H1 (cell line): ENCODE results near the gene GRIP1. TPM values are rescaled to one million over a fixed set of nuclear protein-coding genes. Genes with fewer than 3 reads are reported as not detected.

Experiments
- CTBP2 ChIP-seq: IDR thresholded peaks from 2 replicates; pipeline ENCODE4 v1.7.0; 2011; ENCODE audit warnings: borderline replicate concordance, mild to moderate bottlenecking, moderate library complexity, mixed read lengths, low read length; ENCODE audit not compliant: insufficient read depth, insufficient read length
- HDAC2 ChIP-seq, 2 experiments: fragments of 300-600 bp in 1 of 2; sonication (generic) in 1 of 2; IDR thresholded peaks; 2 replicates each; pipeline ENCODE4 v1.6.1; 2011 to 2012; ENCODE audit warnings: low read depth in 2 of 2, low read length in 2 of 2, mild to moderate bottlenecking in 2 of 2, moderate library complexity in 2 of 2, borderline replicate concordance in 1 of 2, inconsistent platforms in 1 of 2
- JUN ChIP-seq: IDR thresholded peaks from 2 replicates; pipeline ENCODE4 v1.6.1; 2011; ENCODE audit warnings: low read depth, mild to moderate bottlenecking, improper control_type of control experiment, low read length
- KDM1A ChIP-seq: fragments of 200-600, 300-600 bp; sonication (generic); IDR thresholded peaks from 2 replicates; pipeline ENCODE4 v1.7.1; 2016; ENCODE audit warnings: mild to moderate bottlenecking, low read length, borderline replicate concordance
- KDM4A ChIP-seq: IDR thresholded peaks from one replicate; pipeline ENCODE4 v1.7.1; 2012; ENCODE audit warnings: low read depth, mild to moderate bottlenecking, moderate library complexity, low read length, inconsistent platforms; ENCODE audit not compliant: severe bottlenecking
- KDM5A ChIP-seq: fragments of 200-600 bp; IDR thresholded peaks from 2 replicates; pipeline ENCODE4 v1.7.1; 2012; ENCODE audit warnings: mild to moderate bottlenecking, low read length, inconsistent platforms, mixed read lengths
- POLR2A ChIP-seq, 2 experiments: IDR thresholded peaks; 1 replicate in 1 of 2; 2 replicates in 1 of 2; pipeline ENCODE4 v1.6.1; 2011; ENCODE audit warnings: low read depth in 2 of 2, low read length in 2 of 2, mild to moderate bottlenecking in 2 of 2; ENCODE audit errors: control extremely low read depth in 1 of 2
- RXRA ChIP-seq: IDR thresholded peaks from 2 replicates; pipeline ENCODE4 v1.6.1; 2011; ENCODE audit warnings: low read depth, mild to moderate bottlenecking, low read length, moderate library complexity; ENCODE audit not compliant: insufficient read depth
- SAP30 ChIP-seq: fragments of 300-600 bp; sonication (generic); IDR thresholded peaks from 2 replicates; pipeline ENCODE4 v1.7.1; 2012; ENCODE audit warnings: low read length, moderate library complexity, mild to moderate bottlenecking, inconsistent platforms; ENCODE audit not compliant: insufficient read depth, insufficient replicate concordance
- TBP ChIP-seq: IDR thresholded peaks from 2 replicates; pipeline ENCODE4 v1.6.1; 2011; ENCODE audit warnings: low read depth, low read length, improper control_type of control experiment
- YY1 ChIP-seq: IDR thresholded peaks from 2 replicates; pipeline ENCODE4 v1.6.1; 2011; ENCODE audit warnings: low read depth, mild to moderate bottlenecking, low read length
- polyA plus RNA-seq, 7 experiments: library from polyadenylated mRNA; depleted of rRNA in 3 of 7; stranded (reverse) in 5 of 7; unstranded in 2 of 7; fragments of >200 nt in 5 of 7; fragments of 200-250 nt in 2 of 7; gene quantifications; 1 replicate in 5 of 7; 2 replicates in 1 of 7; 4 replicates in 1 of 7; pipeline versions ENCODE4 v1.2.1 to v1.2.3, GENCODE V29; 2011 to 2013; ENCODE audit warnings: missing spikeins in 2 of 7, mixed read lengths in 2 of 7
- total RNA-seq: library from RNA; stranded (reverse); fragmentation: NEBNext Ultra II Directional; extraction: Animal tissue kit (Norgen Biotek cat#: 25700); gene quantifications from 2 replicates; pipeline ENCODE4 v1.2.1, GENCODE V29; 2021
- TF ChIP-seq, protein P1 (sequence below): fragments of 300-600 bp; sonication (generic); IDR thresholded peaks from 2 replicates; pipeline ENCODE4 v1.7.1; 2012; ENCODE audit warnings: low read length, moderate library complexity, mild to moderate bottlenecking, inconsistent platforms; ENCODE audit not compliant: insufficient replicate concordance

The GRIP1 gene
- total and polyA plus RNA-seq, 2 of the 8 experiments (the other 6 are each of a cell fraction or from before 2014, with no cell fraction given) = 4.5 to 27.3 TPM

DNA sequence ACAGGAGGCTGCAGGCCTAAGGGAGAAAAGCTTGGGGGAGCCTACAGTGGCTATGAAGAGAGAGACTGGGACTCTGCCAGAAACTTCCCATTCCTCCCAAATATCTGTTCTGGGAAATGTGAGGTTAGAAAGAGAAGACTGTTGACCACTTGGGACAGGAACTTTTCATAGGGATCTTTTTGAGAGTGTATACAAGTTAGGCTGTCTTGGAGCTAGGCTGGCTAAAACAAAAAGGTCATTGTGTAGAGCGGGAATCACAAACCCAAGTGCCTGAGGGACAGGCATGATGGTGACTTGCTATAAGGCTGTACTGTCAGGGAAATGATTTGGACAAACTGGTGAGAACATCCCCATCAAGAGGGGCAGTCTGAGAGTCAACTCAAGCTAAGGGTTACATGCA, 175.1 kb downstream of the GRIP1 start (continued):
- TF ChIP-seq, protein P1, sequence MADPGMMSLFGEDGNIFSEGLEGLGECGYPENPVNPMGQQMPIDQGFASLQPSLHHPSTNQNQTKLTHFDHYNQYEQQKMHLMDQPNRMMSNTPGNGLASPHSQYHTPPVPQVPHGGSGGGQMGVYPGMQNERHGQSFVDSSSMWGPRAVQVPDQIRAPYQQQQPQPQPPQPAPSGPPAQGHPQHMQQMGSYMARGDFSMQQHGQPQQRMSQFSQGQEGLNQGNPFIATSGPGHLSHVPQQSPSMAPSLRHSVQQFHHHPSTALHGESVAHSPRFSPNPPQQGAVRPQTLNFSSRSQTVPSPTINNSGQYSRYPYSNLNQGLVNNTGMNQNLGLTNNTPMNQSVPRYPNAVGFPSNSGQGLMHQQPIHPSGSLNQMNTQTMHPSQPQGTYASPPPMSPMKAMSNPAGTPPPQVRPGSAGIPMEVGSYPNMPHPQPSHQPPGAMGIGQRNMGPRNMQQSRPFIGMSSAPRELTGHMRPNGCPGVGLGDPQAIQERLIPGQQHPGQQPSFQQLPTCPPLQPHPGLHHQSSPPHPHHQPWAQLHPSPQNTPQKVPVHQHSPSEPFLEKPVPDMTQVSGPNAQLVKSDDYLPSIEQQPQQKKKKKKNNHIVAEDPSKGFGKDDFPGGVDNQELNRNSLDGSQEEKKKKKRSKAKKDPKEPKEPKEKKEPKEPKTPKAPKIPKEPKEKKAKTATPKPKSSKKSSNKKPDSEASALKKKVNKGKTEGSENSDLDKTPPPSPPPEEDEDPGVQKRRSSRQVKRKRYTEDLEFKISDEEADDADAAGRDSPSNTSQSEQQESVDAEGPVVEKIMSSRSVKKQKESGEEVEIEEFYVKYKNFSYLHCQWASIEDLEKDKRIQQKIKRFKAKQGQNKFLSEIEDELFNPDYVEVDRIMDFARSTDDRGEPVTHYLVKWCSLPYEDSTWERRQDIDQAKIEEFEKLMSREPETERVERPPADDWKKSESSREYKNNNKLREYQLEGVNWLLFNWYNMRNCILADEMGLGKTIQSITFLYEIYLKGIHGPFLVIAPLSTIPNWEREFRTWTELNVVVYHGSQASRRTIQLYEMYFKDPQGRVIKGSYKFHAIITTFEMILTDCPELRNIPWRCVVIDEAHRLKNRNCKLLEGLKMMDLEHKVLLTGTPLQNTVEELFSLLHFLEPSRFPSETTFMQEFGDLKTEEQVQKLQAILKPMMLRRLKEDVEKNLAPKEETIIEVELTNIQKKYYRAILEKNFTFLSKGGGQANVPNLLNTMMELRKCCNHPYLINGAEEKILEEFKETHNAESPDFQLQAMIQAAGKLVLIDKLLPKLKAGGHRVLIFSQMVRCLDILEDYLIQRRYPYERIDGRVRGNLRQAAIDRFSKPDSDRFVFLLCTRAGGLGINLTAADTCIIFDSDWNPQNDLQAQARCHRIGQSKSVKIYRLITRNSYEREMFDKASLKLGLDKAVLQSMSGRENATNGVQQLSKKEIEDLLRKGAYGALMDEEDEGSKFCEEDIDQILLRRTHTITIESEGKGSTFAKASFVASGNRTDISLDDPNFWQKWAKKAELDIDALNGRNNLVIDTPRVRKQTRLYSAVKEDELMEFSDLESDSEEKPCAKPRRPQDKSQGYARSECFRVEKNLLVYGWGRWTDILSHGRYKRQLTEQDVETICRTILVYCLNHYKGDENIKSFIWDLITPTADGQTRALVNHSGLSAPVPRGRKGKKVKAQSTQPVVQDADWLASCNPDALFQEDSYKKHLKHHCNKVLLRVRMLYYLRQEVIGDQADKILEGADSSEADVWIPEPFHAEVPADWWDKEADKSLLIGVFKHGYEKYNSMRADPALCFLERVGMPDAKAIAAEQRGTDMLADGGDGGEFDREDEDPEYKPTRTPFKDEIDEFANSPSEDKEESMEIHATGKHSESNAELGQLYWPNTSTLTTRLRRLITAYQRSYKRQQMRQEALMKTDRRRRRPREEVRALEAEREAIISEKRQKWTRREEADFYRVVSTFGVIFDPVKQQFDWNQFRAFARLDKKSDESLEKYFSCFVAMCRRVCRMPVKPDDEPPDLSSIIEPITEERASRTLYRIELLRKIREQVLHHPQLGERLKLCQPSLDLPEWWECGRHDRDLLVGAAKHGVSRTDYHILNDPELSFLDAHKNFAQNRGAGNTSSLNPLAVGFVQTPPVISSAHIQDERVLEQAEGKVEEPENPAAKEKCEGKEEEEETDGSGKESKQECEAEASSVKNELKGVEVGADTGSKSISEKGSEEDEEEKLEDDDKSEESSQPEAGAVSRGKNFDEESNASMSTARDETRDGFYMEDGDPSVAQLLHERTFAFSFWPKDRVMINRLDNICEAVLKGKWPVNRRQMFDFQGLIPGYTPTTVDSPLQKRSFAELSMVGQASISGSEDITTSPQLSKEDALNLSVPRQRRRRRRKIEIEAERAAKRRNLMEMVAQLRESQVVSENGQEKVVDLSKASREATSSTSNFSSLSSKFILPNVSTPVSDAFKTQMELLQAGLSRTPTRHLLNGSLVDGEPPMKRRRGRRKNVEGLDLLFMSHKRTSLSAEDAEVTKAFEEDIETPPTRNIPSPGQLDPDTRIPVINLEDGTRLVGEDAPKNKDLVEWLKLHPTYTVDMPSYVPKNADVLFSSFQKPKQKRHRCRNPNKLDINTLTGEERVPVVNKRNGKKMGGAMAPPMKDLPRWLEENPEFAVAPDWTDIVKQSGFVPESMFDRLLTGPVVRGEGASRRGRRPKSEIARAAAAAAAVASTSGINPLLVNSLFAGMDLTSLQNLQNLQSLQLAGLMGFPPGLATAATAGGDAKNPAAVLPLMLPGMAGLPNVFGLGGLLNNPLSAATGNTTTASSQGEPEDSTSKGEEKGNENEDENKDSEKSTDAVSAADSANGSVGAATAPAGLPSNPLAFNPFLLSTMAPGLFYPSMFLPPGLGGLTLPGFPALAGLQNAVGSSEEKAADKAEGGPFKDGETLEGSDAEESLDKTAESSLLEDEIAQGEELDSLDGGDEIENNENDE = no peak
- TF ChIP-seq SAP30 = no peak
- no peak for TF ChIP-seq POLR2A (IDR thresholded peaks at IDR 0.05; ENCODE audit: control extremely low read depth in 1 of 2, low read depth in 2 of 2, low read length in 2 of 2)
- TF ChIP-seq KDM1A = no peak
- TF ChIP-seq RXRA = no peak
- TF ChIP-seq CTBP2 = no peak
- TF ChIP-seq KDM5A = no peak
- TF ChIP-seq YY1 = no peak
- no peak for TF ChIP-seq JUN
- TF ChIP-seq HDAC2 (IDR thresholded peaks at IDR 0.05; ENCODE audit: borderline replicate concordance in 1 of 2, low read depth in 2 of 2, low read length in 2 of 2) = no peak
- TF ChIP-seq TBP = no peak
- TF ChIP-seq KDM4A = no peak
